A673 (cell line): ENCODE measurements around the gene KANSL1.

ENCODE experiments used
- EZH2 ChIP-seq: fragments of 200-600 bp; sonication (generic); IDR thresholded peaks from 2 replicates; pipeline ENCODE4 v1.6.1; 2017; ENCODE audit warnings: borderline replicate concordance, low read depth, mild to moderate bottlenecking, mixed read lengths, antibody characterized with exemption, low read length; ENCODE audit not compliant: poor library complexity, severe bottlenecking
- TF ChIP-seq, protein P1 (sequence below): fragments of 300-800, 200-600 bp; sonication (generic); conservative IDR thresholded peaks from 2 replicates; pipeline ENCODE4 v1.5.1; 2017; ENCODE audit warnings: low read depth, mild to moderate bottlenecking, antibody characterized with exemption, low read length, moderate library complexity, mixed read lengths

DNA sequence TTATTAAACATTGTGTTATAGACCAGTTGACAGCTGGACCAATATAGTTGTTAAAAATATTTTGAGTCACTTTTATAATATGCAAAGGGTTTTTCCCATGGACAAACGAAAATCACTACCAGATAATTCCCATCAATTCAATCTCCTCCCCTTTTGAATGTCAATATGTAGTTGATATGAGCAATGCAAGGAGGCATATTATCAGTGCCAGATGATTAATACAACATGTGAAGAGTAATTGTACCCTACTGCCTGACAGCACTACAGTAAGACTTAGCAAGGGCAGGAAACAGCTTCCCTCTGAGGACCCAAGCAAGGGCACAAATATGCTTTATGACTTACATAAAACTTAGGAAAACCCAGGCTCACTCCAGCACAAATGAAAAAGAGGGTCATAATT lies 17.3 kb downstream of the KANSL1 start:
- TF ChIP-seq, protein P1, sequence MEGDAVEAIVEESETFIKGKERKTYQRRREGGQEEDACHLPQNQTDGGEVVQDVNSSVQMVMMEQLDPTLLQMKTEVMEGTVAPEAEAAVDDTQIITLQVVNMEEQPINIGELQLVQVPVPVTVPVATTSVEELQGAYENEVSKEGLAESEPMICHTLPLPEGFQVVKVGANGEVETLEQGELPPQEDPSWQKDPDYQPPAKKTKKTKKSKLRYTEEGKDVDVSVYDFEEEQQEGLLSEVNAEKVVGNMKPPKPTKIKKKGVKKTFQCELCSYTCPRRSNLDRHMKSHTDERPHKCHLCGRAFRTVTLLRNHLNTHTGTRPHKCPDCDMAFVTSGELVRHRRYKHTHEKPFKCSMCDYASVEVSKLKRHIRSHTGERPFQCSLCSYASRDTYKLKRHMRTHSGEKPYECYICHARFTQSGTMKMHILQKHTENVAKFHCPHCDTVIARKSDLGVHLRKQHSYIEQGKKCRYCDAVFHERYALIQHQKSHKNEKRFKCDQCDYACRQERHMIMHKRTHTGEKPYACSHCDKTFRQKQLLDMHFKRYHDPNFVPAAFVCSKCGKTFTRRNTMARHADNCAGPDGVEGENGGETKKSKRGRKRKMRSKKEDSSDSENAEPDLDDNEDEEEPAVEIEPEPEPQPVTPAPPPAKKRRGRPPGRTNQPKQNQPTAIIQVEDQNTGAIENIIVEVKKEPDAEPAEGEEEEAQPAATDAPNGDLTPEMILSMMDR, result no peak
- no peak for TF ChIP-seq EZH2
